GM19238 (cell line): ENCODE results near the gene ZBED5.
"Not testable (repeated sequence)": the region's sequence is repeated elsewhere in the genome, so short reads cannot be mapped to it uniquely, and the experiment has no call there.

Source experiments
- DNase-seq: peaks from one replicate; pipeline ENCODE4 v3.0.0; 2011; ENCODE audit warnings: low spot score; ENCODE audit not compliant: insufficient read length

Gene ZBED5

GRCh38 chr11:10838083-10838482, 19.8 kb downstream of the ZBED5 start:
- DNase-seq, result no peak

GRCh38 chr11:10836884-10837283, 21.0 kb downstream of the ZBED5 start:
- DNase-seq, result not testable (repeated sequence)

GRCh38 chr11:10829139-10829538, 28.7 kb downstream of the ZBED5 start:
- DNase-seq, result no peak

- no peak for DNase-seq
Observed at GRCh38 chr11:10828402-10828801, 29.5 kb downstream of the ZBED5 start.

GRCh38 chr11:10824888-10825287, 33.0 kb downstream of the ZBED5 start:
- no peak for DNase-seq

- no peak for DNase-seq
Observed at GRCh38 chr11:10823152-10823579, 34.7 kb downstream of the ZBED5 start.

- not testable (repeated sequence) for DNase-seq
Observed at GRCh38 chr11:10822491-10822890, 35.4 kb downstream of the ZBED5 start.

- DNase-seq, result no peak
Observed at GRCh38 chr11:10818594-10818993, 39.3 kb downstream of the ZBED5 start.

- no peak for DNase-seq
Observed at GRCh38 chr11:10813945-10814344, 43.9 kb downstream of the ZBED5 start.

GRCh38 chr11:10809373-10810160, 48.3 kb downstream of the ZBED5 start:
- DNase-seq, result peak; percentile 26

- DNase-seq, result peak; percentile 93
Observed at GRCh38 chr11:10808553-10809372, 49.1 kb downstream of the ZBED5 start, which contains the start of gene EIF4G2. TSS of gene EIF4G2 (minus strand) at chr11:10808926.

- DNase-seq, result no peak
Observed at GRCh38 chr11:10808235-10808552, 49.7 kb downstream of the ZBED5 start.

GRCh38 chr11:10807493-10808234, 50.2 kb downstream of the ZBED5 start:
- no peak for DNase-seq

- no peak for DNase-seq
Observed at GRCh38 chr11:10806206-10806605, 51.6 kb downstream of the ZBED5 start.

GRCh38 chr11:10805741-10806140, 52.1 kb downstream of the ZBED5 start:
- no peak for DNase-seq

- no peak for DNase-seq
Observed at GRCh38 chr11:10803676-10804075, 54.2 kb downstream of the ZBED5 start.
